SJSA1 (cell line): ENCODE measurements around the gene CRYBB2. TPM values are rescaled to one million over a fixed set of nuclear protein-coding genes. Genes with fewer than 3 reads are reported as not detected.
"Not testable (repeated sequence)": the region's sequence is repeated elsewhere in the genome, so short reads cannot be mapped to it uniquely, and the experiment has no call there.

ENCODE experiments used
- DNase-seq, 2 experiments: peaks; one replicate each; pipeline ENCODE4 v3.0.0-alpha.2; 2015 to 2020; ENCODE audit warnings: low spot score in 2 of 2, low read depth in 1 of 2
- H3K27ac ChIP-seq: fragments of 250-450 bp; sonication (Bioruptor Pico); 2 replicates; pipeline ENCODE4 v1.5.1; 2020; ENCODE audit warnings: mild to moderate bottlenecking, moderate library complexity
- H3K27me3 ChIP-seq: fragments of 250-450 bp; sonication (Bioruptor Pico); replicated peaks from 2 replicates; pipeline ENCODE4 v1.5.1; 2020; ENCODE audit warnings: mild to moderate bottlenecking, moderate library complexity
- H3K36me3 ChIP-seq: fragments of 250-450 bp; sonication (Bioruptor Pico); 2 replicates; pipeline ENCODE4 v1.5.1; 2020; ENCODE audit warnings: mild to moderate bottlenecking
- H3K4me1 ChIP-seq: fragments of 250-450 bp; sonication (Bioruptor Pico); replicated peaks from 2 replicates; pipeline ENCODE4 v1.6.1; 2021; ENCODE audit warnings: mild to moderate bottlenecking
- H3K4me3 ChIP-seq: fragments of 250-450 bp; sonication (Bioruptor Pico); 2 replicates; pipeline ENCODE4 v1.5.1; 2020; ENCODE audit warnings: mild to moderate bottlenecking
- H3K9me3 ChIP-seq: fragments of 250-450 bp; sonication (Bioruptor Pico); replicated peaks from 2 replicates; pipeline ENCODE4 v1.5.1; 2020; ENCODE audit warnings: mild to moderate bottlenecking
- total RNA-seq: library from RNA; depleted of rRNA; stranded (reverse); fragments of >200 nt; shearing (Covaris generic); gene quantifications from 2 replicates; pipeline ENCODE4 v1.2.3, GENCODE V29; 2014

The CRYBB2 gene
- total RNA-seq, 1 experiment from 2014 or later: 0.21 TPM

GRCh38 chr22:25230760-25231159, 11.3 kb downstream of the CRYBB2 start:
- DNase-seq, H3K27me3 ChIP-seq, H3K9me3 ChIP-seq: not testable (repeated sequence)

GRCh38 chr22:25232301-25232700, 12.9 kb downstream of the CRYBB2 start:
- H3K4me1 ChIP-seq: peaks cover 4% of the 10 kb centered on the region; the same call in 1 of the 2 replicates
- no peak for DNase-seq
- no peak overlapping the region for H3K27ac ChIP-seq
- no peaks in the 10 kb centered on the region for H3K36me3 ChIP-seq
- no peak overlapping the region for H3K4me3 ChIP-seq
- H3K9me3 ChIP-seq: no peaks in the 10 kb centered on the region
- peaks cover 13% of the 10 kb centered on the region for H3K27me3 ChIP-seq

More at GRCh38 chr22:25230760-25231159, 11.3 kb downstream of the CRYBB2 start:
- not testable (repeated sequence) for H3K27ac ChIP-seq, H3K36me3 ChIP-seq, H3K4me3 ChIP-seq, H3K4me1 ChIP-seq

GRCh38 chr22:25233706-25234105, 14.3 kb downstream of the CRYBB2 start:
- H3K4me3 ChIP-seq, H3K27ac ChIP-seq, H3K9me3 ChIP-seq, H3K4me1 ChIP-seq, H3K36me3 ChIP-seq, DNase-seq: not testable (repeated sequence)
- H3K27me3 ChIP-seq: peaks cover 13% of the 10 kb centered on the region

- Histone ChIP-seq H3K4me3 (no peak overlapping the region), H3K27ac (no peak overlapping the region), H3K4me1 (peaks cover 4% of the 10 kb centered on the region; the same call in 1 of the 2 replicates), H3K36me3 (no peaks in the 10 kb centered on the region), H3K27me3 (peaks cover 16% of the 10 kb centered on the region), H3K9me3 (no peaks in the 10 kb centered on the region)
- DNase-seq: peak; percentile 43 to 82
These were observed 16.3 kb downstream of the CRYBB2 start for GRCh38 chr22:25235547-25236290.

GRCh38 chr22:25236417-25236816, 17.0 kb downstream of the CRYBB2 start:
- no peaks in the 10 kb centered on the region for H3K36me3 ChIP-seq
- H3K4me1 ChIP-seq: peaks cover 4% of the 10 kb centered on the region; the same call in 1 of the 2 replicates
- no peak for DNase-seq
- H3K27ac ChIP-seq: no peak overlapping the region
- H3K27me3 ChIP-seq: peaks cover 19% of the 10 kb centered on the region
- H3K4me3 ChIP-seq: no peak overlapping the region
- no peaks in the 10 kb centered on the region for H3K9me3 ChIP-seq

- Histone ChIP-seq H3K36me3 (no peaks in the 10 kb centered on the region), H3K27me3 (peaks cover 19% of the 10 kb centered on the region), H3K9me3 (no peaks in the 10 kb centered on the region), H3K4me1 (peaks cover 4% of the 10 kb centered on the region; the same call in 1 of the 2 replicates), H3K4me3 (no peak overlapping the region), H3K27ac (no peak overlapping the region)
- no peak for DNase-seq
These were observed 18.1 kb downstream of the CRYBB2 start for GRCh38 chr22:25237503-25237902.

- not testable (repeated sequence) for H3K27ac ChIP-seq, H3K9me3 ChIP-seq, H3K4me1 ChIP-seq
These were observed 18.6 kb downstream of the CRYBB2 start for GRCh38 chr22:25238058-25238457.

GRCh38 chr22:25255169-25255568, 35.7 kb downstream of the CRYBB2 start:
- not testable (repeated sequence) for H3K36me3 ChIP-seq, DNase-seq, H3K4me1 ChIP-seq, H3K27ac ChIP-seq, H3K4me3 ChIP-seq, H3K9me3 ChIP-seq, H3K27me3 ChIP-seq

More at GRCh38 chr22:25238058-25238457, 18.6 kb downstream of the CRYBB2 start:
- H3K4me3 ChIP-seq, H3K36me3 ChIP-seq, DNase-seq: not testable (repeated sequence)
- H3K27me3 ChIP-seq: peaks cover 19% of the 10 kb centered on the region

GRCh38 chr22:25267567-25267966, 48.1 kb downstream of the CRYBB2 start:
- H3K27ac ChIP-seq, H3K4me3 ChIP-seq, DNase-seq, H3K27me3 ChIP-seq, H3K4me1 ChIP-seq, H3K9me3 ChIP-seq, H3K36me3 ChIP-seq: not testable (repeated sequence)

- H3K9me3 ChIP-seq, H3K4me1 ChIP-seq, H3K36me3 ChIP-seq, H3K4me3 ChIP-seq, DNase-seq, H3K27ac ChIP-seq, H3K27me3 ChIP-seq: not testable (repeated sequence)
These were observed 49.5 kb downstream of the CRYBB2 start for GRCh38 chr22:25268902-25269301.

GRCh38 chr22:25270061-25270460, 50.6 kb downstream of the CRYBB2 start:
- not testable (repeated sequence) for H3K27me3 ChIP-seq, H3K27ac ChIP-seq, H3K36me3 ChIP-seq, H3K9me3 ChIP-seq, H3K4me3 ChIP-seq, DNase-seq, H3K4me1 ChIP-seq

- H3K4me3 ChIP-seq, H3K36me3 ChIP-seq, H3K4me1 ChIP-seq, H3K9me3 ChIP-seq, H3K27ac ChIP-seq, DNase-seq, H3K27me3 ChIP-seq: not testable (repeated sequence)
These were observed 53.8 kb downstream of the CRYBB2 start for GRCh38 chr22:25273231-25273630.

- not testable (repeated sequence) for H3K27me3 ChIP-seq, H3K4me3 ChIP-seq, H3K4me1 ChIP-seq, H3K9me3 ChIP-seq, DNase-seq, H3K27ac ChIP-seq, H3K36me3 ChIP-seq
These were observed 54.5 kb downstream of the CRYBB2 start for GRCh38 chr22:25273928-25274327.

- H3K27ac ChIP-seq, H3K4me1 ChIP-seq, H3K9me3 ChIP-seq, DNase-seq, H3K36me3 ChIP-seq, H3K4me3 ChIP-seq: not testable (repeated sequence)
- peaks cover 48% of the 10 kb centered on the region for H3K27me3 ChIP-seq
These were observed 60.7 kb downstream of the CRYBB2 start for GRCh38 chr22:25280118-25280517.
